B cell (primary cell): Measurements from ENCODE around the gene PTPRN2. TPM values are rescaled to one million over a fixed set of nuclear protein-coding genes. Genes with fewer than 3 reads are reported as not detected.

Source experiments
- ATAC-seq: fragments of 200-7000 bp; cut with Tn5 transposase; one replicate; pipeline ENCODE4 v1.10.0; 2021; ENCODE audit warnings: low read depth, mild to moderate bottlenecking, moderate number of reproducible peaks, moderate library complexity
- CTCF ChIA-PET: fragments of 350-600 bp; sonication (Branson Sonifier 250); formaldehyde crosslinking; loops from one replicate; lab custom pipeline; 2021; ENCODE audit warnings: antibody characterized with exemption, inconsistent platforms; lab: Charles Lee
- POLR2A ChIA-PET: fragments of 350-600 bp; sonication (Branson Sonifier 250); formaldehyde crosslinking; loops from one replicate; lab custom pipeline; 2021; ENCODE audit warnings: antibody characterized with exemption; lab: Charles Lee
- DNase-seq: peaks from one replicate; pipeline ENCODE4 v3.0.0; 2013
- H2AFZ ChIP-seq: 2 replicates; pipeline ENCODE4 v1.6.1; 2012; ENCODE audit warnings: mild to moderate bottlenecking, low read depth, low read length; ENCODE audit not compliant: insufficient read depth, poor library complexity, severe bottlenecking
- H3K27ac ChIP-seq, 2 donors: 1 replicate in 1 of 2; 2 replicates in 1 of 2; pipeline ENCODE4 v1.5.1; 2012 to 2013; ENCODE audit warnings: low read length in 2 of 2, mild to moderate bottlenecking in 2 of 2, moderate library complexity in 1 of 2
- H3K27me3 ChIP-seq, 4 experiments: fragments of 200-600 bp in 1 of 4; sonication (generic) in 1 of 4; replicated peaks in 1 of 4; 1 replicate in 2 of 4; 2 replicates in 2 of 4; pipeline versions ENCODE4 v1.6.1 to v1.7.0; 2013 to 2016; ENCODE audit warnings: low read length in 3 of 4, mild to moderate bottlenecking in 2 of 4, mixed read lengths in 1 of 4, moderate library complexity in 1 of 4; ENCODE audit not compliant: insufficient read depth in 4 of 4, control insufficient read depth in 3 of 4; ENCODE audit errors: control extremely low read depth in 1 of 4
- H3K36me3 ChIP-seq, 2 experiments: replicated peaks in 1 of 2; 1 replicate in 1 of 2; 2 replicates in 1 of 2; pipeline versions ENCODE4 v1.6.1 to v1.7.1; 2013; ENCODE audit warnings: low read length in 1 of 2; ENCODE audit not compliant: insufficient read depth in 2 of 2, control insufficient read depth in 1 of 2; ENCODE audit errors: control extremely low read depth in 1 of 2, extremely low read depth in 1 of 2
- H3K4me1 ChIP-seq, 2 donors: fragments of 200-600 bp in 1 of 2; sonication (generic) in 1 of 2; 1 replicate in 1 of 2; 2 replicates in 1 of 2; pipeline versions ENCODE4 v1.5.1 to v1.6.1; 2013 to 2017; ENCODE audit warnings: low read length in 2 of 2; ENCODE audit not compliant: control insufficient read depth in 2 of 2, insufficient read depth in 2 of 2
- H3K4me2 ChIP-seq: replicated peaks from 2 replicates; pipeline ENCODE3; 2012; ENCODE audit warnings: mild to moderate bottlenecking, low read depth, low read length; ENCODE audit not compliant: poor library complexity, severe bottlenecking
- H3K4me3 ChIP-seq, 5 experiments: fragments of 200-600 bp in 1 of 5; sonication (generic) in 1 of 5; 1 replicate in 3 of 5; 2 replicates in 2 of 5; pipeline versions ENCODE4 v1.5.1 to v1.7.0; 2011 to 2016; ENCODE audit warnings: low read length in 4 of 5, mild to moderate bottlenecking in 4 of 5, low read depth in 2 of 5, control low read depth in 1 of 5, moderate library complexity in 1 of 5; ENCODE audit not compliant: insufficient read depth in 1 of 5; ENCODE audit errors: control extremely low read depth in 1 of 5, extremely low read depth in 1 of 5
- H3K79me2 ChIP-seq: fragments of 200-600 bp; sonication (generic); one replicate; pipeline ENCODE4 v1.6.0; 2016; ENCODE audit warnings: low read length; ENCODE audit not compliant: control insufficient read depth, insufficient read depth
- H3K9ac ChIP-seq: fragments of 200-600 bp; sonication (generic); 2 replicates; pipeline ENCODE4 v1.6.1; 2017; ENCODE audit warnings: mild to moderate bottlenecking, low read length, moderate library complexity
- H3K9me3 ChIP-seq, 3 donors: one replicate each; pipeline versions ENCODE4 v1.6.1 to v1.7.1; 2013; ENCODE audit warnings: low read length in 2 of 3; ENCODE audit not compliant: control insufficient read depth in 2 of 3, insufficient read depth in 1 of 3; ENCODE audit errors: control extremely low read depth in 1 of 3
- H4K20me1 ChIP-seq: 2 replicates; pipeline ENCODE4 v1.6.0; 2012; ENCODE audit warnings: mild to moderate bottlenecking, low read length; ENCODE audit not compliant: insufficient read depth, control insufficient read depth, poor library complexity, severe bottlenecking
- H3K27ac Mint-ChIP-seq: one replicate; pipeline ENCODE4 v1.8.0; 2021; ENCODE audit warnings: mixed read lengths
- H3K27me3 Mint-ChIP-seq: one replicate; pipeline ENCODE4 v1.8.0; 2021; ENCODE audit warnings: mixed read lengths
- H3K4me1 Mint-ChIP-seq: one replicate; pipeline ENCODE4 v1.8.0; 2021; ENCODE audit warnings: mixed read lengths
- H3K4me3 Mint-ChIP-seq: one replicate; pipeline ENCODE4 v1.8.0; 2021; ENCODE audit warnings: mixed read lengths
- H3K9me3 Mint-ChIP-seq: one replicate; pipeline ENCODE4 v1.8.0; 2022; ENCODE audit warnings: mixed read lengths; ENCODE audit not compliant: insufficient read depth
- EZH2 ChIP-seq: IDR thresholded peaks from 2 replicates; pipeline ENCODE4 v1.6.1; 2012; ENCODE audit warnings: borderline replicate concordance, low read depth, mild to moderate bottlenecking, moderate library complexity, low read length; ENCODE audit not compliant: insufficient read depth, poor library complexity, severe bottlenecking
- WGBS: methylation state at CpG from one replicate; pipeline ENCODE4 v1.1.5; 2013; ENCODE audit warnings: missing lambda C conversion rate; ENCODE audit not compliant: insufficient coverage; 5-methylcytosine and 5-hydroxymethylcytosine counted together
- intact Hi-C: fragments of 100-400 bp; cut with micrococcal nuclease; formaldehyde crosslinking; loops from one replicate; pipeline ENCODE4 v1.10.0; 2022
- polyA plus RNA-seq: library from polyadenylated mRNA; depleted of rRNA; stranded (reverse); fragments of >200 nt; gene quantifications from 2 replicates; pipeline ENCODE4 v1.2.3, GENCODE V29; 2012
- total RNA-seq, 2 donors: library from RNA; stranded (reverse); fragments of 120-200 nt in 1 of 2; gene quantifications; 1 replicate in 1 of 2; 2 replicates in 1 of 2; pipeline versions ENCODE4 v1.2.3 to v1.2.4, GENCODE V29; 2013 to 2022
- TF ChIP-seq, protein P1 (sequence below): fragments of 200-600 bp; IDR thresholded peaks from one replicate; pipeline ENCODE4 v1.8.0; 2022; ENCODE audit warnings: antibody characterized with exemption, mild to moderate bottlenecking

Gene PTPRN2
- total and polyA plus RNA-seq, 2 donors (not counting 1 experiment from before 2014, with no cell fraction given): 2.0 to 5.0 TPM

DNA sequence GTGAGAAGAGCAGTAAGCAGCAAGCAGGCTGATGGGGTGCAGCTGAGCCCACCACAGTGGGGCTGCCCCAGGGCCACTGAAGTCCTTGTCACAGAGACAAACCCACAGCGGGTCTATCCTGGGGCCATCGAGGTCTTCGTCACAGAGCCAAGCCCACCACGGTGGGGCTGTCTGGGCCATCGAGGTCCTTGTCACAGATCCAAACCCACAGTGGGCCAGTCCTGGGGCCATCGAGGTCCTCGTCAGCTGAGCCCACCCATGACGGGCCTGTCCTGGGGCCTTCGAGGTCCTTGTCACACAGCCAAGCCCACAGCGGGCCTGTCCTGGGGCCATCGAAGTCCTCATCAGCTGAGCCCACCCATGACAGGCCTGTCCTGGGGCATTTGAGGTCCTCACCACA lies 700.9 kb downstream of the PTPRN2 start:
- ChIA-PET CTCF (no interaction called here), POLR2A (no interaction called here)
- H3K4me1 Mint-ChIP-seq: no peaks in the 10 kb centered on the region
- H3K9me3 Mint-ChIP-seq: no peaks in the 10 kb centered on the region
- Histone ChIP-seq H3K4me2 (no peak overlapping the region), H3K9me3 (peaks cover 0 to 30% (median 1%) of the 10 kb centered on the region in 3 donors), H3K27ac (no peak overlapping the region), H3K4me1 (no peaks in the 10 kb centered on the region), H3K27me3 (no peaks in the 10 kb centered on the region), H3K36me3 (no peaks in the 10 kb centered on the region), H2AFZ (no peak overlapping the region), H3K79me2 (no peaks in the 10 kb centered on the region), H3K9ac (no peak overlapping the region), H3K4me3 (no peak overlapping the region), H4K20me1 (no peaks in the 10 kb centered on the region)
- ATAC-seq (no peak), DNase-seq (no peak)
- intact Hi-C loops: no loop called here
- 87% methylated on average over 11 of the region's 11 CpGs for WGBS
- TF ChIP-seq EZH2: no peak
- TF ChIP-seq, protein P1, sequence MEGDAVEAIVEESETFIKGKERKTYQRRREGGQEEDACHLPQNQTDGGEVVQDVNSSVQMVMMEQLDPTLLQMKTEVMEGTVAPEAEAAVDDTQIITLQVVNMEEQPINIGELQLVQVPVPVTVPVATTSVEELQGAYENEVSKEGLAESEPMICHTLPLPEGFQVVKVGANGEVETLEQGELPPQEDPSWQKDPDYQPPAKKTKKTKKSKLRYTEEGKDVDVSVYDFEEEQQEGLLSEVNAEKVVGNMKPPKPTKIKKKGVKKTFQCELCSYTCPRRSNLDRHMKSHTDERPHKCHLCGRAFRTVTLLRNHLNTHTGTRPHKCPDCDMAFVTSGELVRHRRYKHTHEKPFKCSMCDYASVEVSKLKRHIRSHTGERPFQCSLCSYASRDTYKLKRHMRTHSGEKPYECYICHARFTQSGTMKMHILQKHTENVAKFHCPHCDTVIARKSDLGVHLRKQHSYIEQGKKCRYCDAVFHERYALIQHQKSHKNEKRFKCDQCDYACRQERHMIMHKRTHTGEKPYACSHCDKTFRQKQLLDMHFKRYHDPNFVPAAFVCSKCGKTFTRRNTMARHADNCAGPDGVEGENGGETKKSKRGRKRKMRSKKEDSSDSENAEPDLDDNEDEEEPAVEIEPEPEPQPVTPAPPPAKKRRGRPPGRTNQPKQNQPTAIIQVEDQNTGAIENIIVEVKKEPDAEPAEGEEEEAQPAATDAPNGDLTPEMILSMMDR: no peak
- H3K27me3 Mint-ChIP-seq: peaks cover 4% of the 10 kb centered on the region
- no peak overlapping the region for H3K4me3 Mint-ChIP-seq
- no peak overlapping the region for H3K27ac Mint-ChIP-seq

DNA sequence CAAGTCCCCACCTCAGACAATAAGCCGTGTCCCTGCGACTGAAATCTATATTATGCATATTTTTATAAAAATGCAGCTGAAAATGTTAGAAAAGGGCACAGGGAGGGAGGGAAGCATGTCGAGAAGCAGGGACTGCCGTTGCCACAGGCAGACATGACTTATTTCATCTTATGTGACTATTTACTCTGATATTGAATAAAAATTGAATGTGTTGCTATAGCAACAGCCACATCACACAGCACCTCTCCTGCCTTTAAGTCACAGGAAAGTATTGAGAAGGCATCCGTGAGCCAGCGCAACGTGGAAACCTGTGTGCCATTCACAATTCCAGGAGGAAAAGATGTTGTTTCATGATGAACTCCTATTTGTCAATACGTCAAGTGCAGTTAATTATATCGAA lies 701.4 kb downstream of the PTPRN2 start:
- no peaks in the 10 kb centered on the region for H3K36me3 ChIP-seq
- H2AFZ ChIP-seq: no peak overlapping the region
- H3K9ac ChIP-seq: no peak overlapping the region
- ATAC-seq (no peak), DNase-seq (no peak)
- H3K4me3 ChIP-seq: no peak overlapping the region
- peaks cover 4% of the 10 kb centered on the region for H3K27me3 Mint-ChIP-seq
- H3K4me1 Mint-ChIP-seq: no peaks in the 10 kb centered on the region
- WGBS: 67% methylated on average over 3 of the region's 9 CpGs
- no peaks in the 10 kb centered on the region for H3K79me2 ChIP-seq
- no peaks in the 10 kb centered on the region for H3K9me3 Mint-ChIP-seq
- no peak overlapping the region for H3K27ac Mint-ChIP-seq
- H3K27ac ChIP-seq: no peak overlapping the region
- no peak overlapping the region for H3K4me3 Mint-ChIP-seq
- H3K9me3 ChIP-seq: peaks cover 0 to 30% (median 2%) of the 10 kb centered on the region in 3 donors
- intact Hi-C loops: no loop called here
- no peak overlapping the region for H3K4me2 ChIP-seq
- ChIA-PET CTCF (no interaction called here), POLR2A (no interaction called here)
- no peaks in the 10 kb centered on the region for H4K20me1 ChIP-seq
- H3K27me3 ChIP-seq: no peaks in the 10 kb centered on the region
- no peaks in the 10 kb centered on the region for H3K4me1 ChIP-seq
- TF ChIP-seq, protein P1: no peak
- no peak for TF ChIP-seq EZH2
